IMR-90 (cell line): Measurements from ENCODE around the gene PEAK1. TPM values are rescaled to one million over a fixed set of nuclear protein-coding genes. Genes with fewer than 3 reads are reported as not detected.

Source experiments
- ATAC-seq: fragments of 200-7000 bp; cut with Tn5 transposase; 2 replicates; pipeline ENCODE4 v1.9.1; 2020; ENCODE audit warnings: low read depth, mild to moderate bottlenecking, moderate library complexity
- BruUV-seq: library from RNA; stranded (reverse); fragments of 400-500 nt; replicated peaks from 2 replicates; lab custom pipeline; 2021; lab: Mats Ljungman, UMichigan
- CTCF ChIA-PET: fragments of 300-600 bp; formaldehyde crosslinking; extraction: SDS; loops from one replicate; lab custom pipeline; 2021; ENCODE audit warnings: antibody characterized with exemption; lab: Yijun Ruan, JAX
- POLR2A ChIA-PET: fragments of 300-600 bp; sonication (Branson Sonifier 250); formaldehyde crosslinking; loops from one replicate; lab custom pipeline; 2022; ENCODE audit warnings: antibody characterized with exemption; ENCODE audit not compliant: unreplicated experiment; lab: Charles Lee
- DNase-seq: peaks from one replicate; pipeline ENCODE4 v3.0.0; 2013
- H2AFZ ChIP-seq: replicated peaks from 2 replicates; pipeline ENCODE3; 2013; ENCODE audit warnings: low read length, mild to moderate bottlenecking; ENCODE audit not compliant: poor library complexity
- H2AK5ac ChIP-seq: 2 replicates; pipeline ENCODE4 v1.6.1; 2013; ENCODE audit warnings: low read depth, low read length, inconsistent platforms
- H2AK9ac ChIP-seq: replicated peaks from 2 replicates; pipeline ENCODE3; 2013; ENCODE audit warnings: mild to moderate bottlenecking, low read depth, low read length, moderate library complexity; ENCODE audit not compliant: poor library complexity
- H2BK120ac ChIP-seq: 2 replicates; pipeline ENCODE4 v1.6.1; 2013; ENCODE audit warnings: low read depth, low read length, inconsistent platforms
- H2BK15ac ChIP-seq: 3 replicates; pipeline ENCODE4 v1.6.1; 2013; ENCODE audit warnings: low read depth, low read length, inconsistent platforms
- H2BK20ac ChIP-seq: 2 replicates; pipeline ENCODE4 v1.6.1; 2013; ENCODE audit warnings: low read depth, mild to moderate bottlenecking, inconsistent platforms, low read length, moderate library complexity
- H2BK5ac ChIP-seq: 2 replicates; pipeline ENCODE4 v1.6.1; 2013; ENCODE audit warnings: mild to moderate bottlenecking, low read depth, low read length, inconsistent platforms; ENCODE audit not compliant: poor library complexity, severe bottlenecking
- H3K14ac ChIP-seq: replicated peaks from 2 replicates; pipeline ENCODE4 v1.6.1; 2013; ENCODE audit warnings: low read depth, low read length, inconsistent platforms
- H3K18ac ChIP-seq: 2 replicates; pipeline ENCODE4 v1.6.1; 2013; ENCODE audit warnings: low read depth, low read length, control low read depth
- H3K23ac ChIP-seq: 2 replicates; pipeline ENCODE4 v1.6.1; 2013; ENCODE audit warnings: low read depth, low read length, inconsistent platforms
- H3K27ac ChIP-seq: 2 replicates; pipeline ENCODE4 v1.5.1; 2013; ENCODE audit warnings: mild to moderate bottlenecking, control low read depth, low read length; ENCODE audit not compliant: insufficient read depth
- H3K27me3 ChIP-seq: 2 replicates; pipeline ENCODE4 v1.6.1; 2013; ENCODE audit warnings: low read length; ENCODE audit not compliant: control insufficient read depth, insufficient read depth
- H3K36me3 ChIP-seq: 2 replicates; pipeline ENCODE4 v1.6.1; 2013; ENCODE audit warnings: low read length, mixed read lengths; ENCODE audit not compliant: control insufficient read depth, insufficient read depth
- H3K4ac ChIP-seq: 2 replicates; pipeline ENCODE4 v1.6.1; 2013; ENCODE audit warnings: low read depth, low read length, inconsistent platforms
- H3K4me1 ChIP-seq: 2 replicates; pipeline ENCODE4 v1.6.1; 2013; ENCODE audit warnings: low read length, mixed read lengths; ENCODE audit not compliant: control insufficient read depth, insufficient read depth
- H3K4me2 ChIP-seq: 2 replicates; pipeline ENCODE4 v1.6.1; 2013; ENCODE audit warnings: low read depth, mild to moderate bottlenecking, control low read depth, low read length, moderate library complexity
- H3K4me3 ChIP-seq: 2 replicates; pipeline ENCODE4 v1.5.1; 2013; ENCODE audit warnings: low read depth, mild to moderate bottlenecking, control low read depth, low read length, moderate library complexity; ENCODE audit not compliant: insufficient read depth
- H3K56ac ChIP-seq: 2 replicates; pipeline ENCODE4 v1.6.1; 2013; ENCODE audit warnings: low read length, inconsistent platforms; ENCODE audit not compliant: insufficient read depth; ENCODE audit errors: extremely low read depth
- H3K79me1 ChIP-seq, 2 experiments: 2 replicates each; pipeline ENCODE4 v1.6.1; 2013; ENCODE audit warnings: low read length in 2 of 2, inconsistent platforms in 1 of 2, low read depth in 1 of 2
- H3K9ac ChIP-seq: 2 replicates; pipeline ENCODE4 v1.6.1; 2013; ENCODE audit warnings: low read depth, low read length, control low read depth
- H3K9me1 ChIP-seq: 2 replicates; pipeline ENCODE4 v1.6.1; 2013; ENCODE audit warnings: low read length, inconsistent platforms; ENCODE audit not compliant: insufficient read depth
- H3K9me3 ChIP-seq: 2 replicates; pipeline ENCODE4 v1.6.1; 2013; ENCODE audit warnings: low read length; ENCODE audit not compliant: control insufficient read depth, insufficient read depth
- H4K20me1 ChIP-seq: 2 replicates; pipeline ENCODE4 v1.6.1; 2013; ENCODE audit warnings: low read length, inconsistent platforms; ENCODE audit not compliant: insufficient read depth
- H4K5ac ChIP-seq: 2 replicates; pipeline ENCODE4 v1.6.1; 2013; ENCODE audit warnings: mild to moderate bottlenecking, low read depth, low read length, control low read depth
- H4K8ac ChIP-seq, 2 experiments: 2 replicates each; pipeline ENCODE4 v1.6.1; 2013; ENCODE audit warnings: low read depth in 2 of 2, low read length in 2 of 2, control low read depth in 1 of 2, inconsistent platforms in 1 of 2
- H4K91ac ChIP-seq: 2 replicates; pipeline ENCODE4 v1.6.1; 2013; ENCODE audit warnings: low read depth, low read length, inconsistent platforms; ENCODE audit not compliant: insufficient read depth
- BHLHE40 ChIP-seq: fragments of 150-350 bp; IDR thresholded peaks from 2 replicates; pipeline ENCODE4 v1.6.1; 2016; ENCODE audit warnings: mild to moderate bottlenecking, low read depth, low read length
- CEBPB ChIP-seq: IDR thresholded peaks from 2 replicates; pipeline ENCODE4 v1.6.1; 2012; ENCODE audit warnings: low read depth, low read length, improper control_type of control experiment
- CHD1 ChIP-seq: IDR thresholded peaks from 2 replicates; pipeline ENCODE4 v1.6.1; 2012; ENCODE audit warnings: low read depth, low read length, improper control_type of control experiment
- CTCF ChIP-seq: conservative IDR thresholded peaks from 2 replicates; pipeline ENCODE4 v1.5.1; 2012; ENCODE audit warnings: mild to moderate bottlenecking, low read depth, low read length, improper control_type of control experiment
- ELK1 ChIP-seq: fragments of 150-350 bp; IDR thresholded peaks from 2 replicates; pipeline ENCODE4 v1.6.1; 2016; ENCODE audit warnings: low read depth, mild to moderate bottlenecking, low read length, moderate library complexity, borderline replicate concordance
- FOS ChIP-seq: fragments of 150-350 bp; IDR thresholded peaks from 2 replicates; pipeline ENCODE4 v1.6.1; 2016; ENCODE audit warnings: low read depth, low read length
- MAFK ChIP-seq: IDR thresholded peaks from 2 replicates; pipeline ENCODE4 v1.6.1; 2012; ENCODE audit warnings: low read depth, low read length, improper control_type of control experiment
- MAZ ChIP-seq: IDR thresholded peaks from 2 replicates; pipeline ENCODE4 v1.6.1; 2012; ENCODE audit warnings: low read depth, mild to moderate bottlenecking, low read length, improper control_type of control experiment, moderate library complexity, borderline replicate concordance
- MXI1 ChIP-seq: IDR thresholded peaks from 2 replicates; pipeline ENCODE4 v1.6.1; 2012; ENCODE audit warnings: low read depth, mild to moderate bottlenecking, low read length, moderate library complexity, borderline replicate concordance
- NFE2L2 ChIP-seq: fragments of 150-350 bp; IDR thresholded peaks from 2 replicates; pipeline ENCODE4 v1.6.1; 2016; ENCODE audit warnings: low read depth, mild to moderate bottlenecking, low read length
- POLR2A ChIP-seq: IDR thresholded peaks from 2 replicates; pipeline ENCODE4 v1.6.1; 2012; ENCODE audit warnings: mild to moderate bottlenecking, low read depth, low read length
- RAD21 ChIP-seq: IDR thresholded peaks from 2 replicates; pipeline ENCODE4 v1.6.1; 2012; ENCODE audit warnings: low read length, improper control_type of control experiment
- RCOR1 ChIP-seq: IDR thresholded peaks from 2 replicates; pipeline ENCODE4 v1.6.1; 2012; ENCODE audit warnings: mild to moderate bottlenecking, low read length, improper control_type of control experiment; ENCODE audit not compliant: insufficient replicate concordance
- RFX5 ChIP-seq: IDR thresholded peaks from 2 replicates; pipeline ENCODE4 v1.8.0; 2012; ENCODE audit warnings: low read depth, mild to moderate bottlenecking, low read length, moderate library complexity
- SMC3 ChIP-seq: fragments of 150-350 bp; IDR thresholded peaks from 2 replicates; pipeline ENCODE4 v1.6.1; 2016; ENCODE audit warnings: low read depth, mild to moderate bottlenecking, antibody characterized with exemption, low read length, moderate library complexity
- USF2 ChIP-seq: fragments of 150-350 bp; IDR thresholded peaks from 2 replicates; pipeline ENCODE4 v1.6.1; 2017; ENCODE audit warnings: mild to moderate bottlenecking, antibody characterized with exemption, low read length, low read depth
- WGBS, 2 experiments: methylation state at CpG; one replicate each; pipeline versions ENCODE4 v1.1.5 to v1.1.7; 2013; ENCODE audit warnings: missing lambda C conversion rate in 2 of 2; ENCODE audit not compliant: insufficient read length in 1 of 2; ENCODE audit errors: extremely low coverage in 2 of 2; 5-methylcytosine and 5-hydroxymethylcytosine counted together
- dilution Hi-C: fragments of 300-500 bp; cut with HindIII; formaldehyde crosslinking; loops from one replicate; pipeline ENCODE4 v1.14.3; 2018; ENCODE audit warnings: low sequenced_read_pairs; ENCODE audit not compliant: unreplicated experiment
- in situ Hi-C: fragments of 300-500 bp; cut with MboI; formaldehyde crosslinking; loops from 3 replicates; pipeline ENCODE4 v1.14.3; 2019; ENCODE audit warnings: low sequenced_read_pairs, inconsistent platforms, mixed read lengths
- intact Hi-C: fragments of 100-400 bp; cut with micrococcal nuclease; formaldehyde crosslinking; loops from 2 replicates; pipeline ENCODE4 v1.10.0; 2022
- polyA plus RNA-seq, 3 experiments: library from polyadenylated mRNA; depleted of rRNA; stranded (reverse); fragments of >200 nt; gene quantifications; 2 replicates each; pipeline ENCODE4 v1.2.3, GENCODE V29; 2012; ENCODE audit warnings: low replicate concordance in 1 of 3
- total RNA-seq: library from RNA; depleted of rRNA; stranded (reverse); fragments of >200 nt; gene quantifications from 2 replicates; pipeline ENCODE4 v1.2.3, GENCODE V29; 2012

The PEAK1 gene
- total and polyA plus RNA-seq, 2 of the 4 experiments (the other 2 are of a cell fraction), result 21.5 to 43.9 TPM

- ATAC-seq, result peak; percentile 87
- Histone ChIP-seq H3K4me3 (no peak overlapping the region), H3K79me1 (peaks cover 9 to 30% of the 10 kb centered on the region in 2 experiments), H2BK5ac (peak overlapping the region; percentile 92), H3K4me2 (no peak overlapping the region), H3K14ac (no peak overlapping the region), H3K4ac (no peak overlapping the region), H3K4me1 (peaks cover 4% of the 10 kb centered on the region), H2BK120ac (no peak overlapping the region), H3K56ac (no peak overlapping the region), H2AK5ac (no peak overlapping the region), H3K9ac (no peak overlapping the region), H3K9me1 (peaks cover 4% of the 10 kb centered on the region), H2AFZ (no peak overlapping the region), H4K20me1 (peaks cover 4% of the 10 kb centered on the region; the same call in 1 of the 2 replicates), H3K9me3 (no peaks in the 10 kb centered on the region), H3K27ac (no peak overlapping the region; the same call in 1 of the 2 replicates), H3K36me3 (peaks cover 10% of the 10 kb centered on the region), H2BK20ac (no peak overlapping the region), H3K23ac (no peak overlapping the region), H2BK15ac (no peak overlapping the region), H2AK9ac (no peak overlapping the region), H4K91ac (no peak overlapping the region), H3K27me3 (no peaks in the 10 kb centered on the region), H4K8ac (no peak overlapping the region), H3K18ac (no peak overlapping the region), H4K5ac (no peak overlapping the region)
- WGBS, 2 experiments, result no CpG with 5 or more reads among the region's 2 CpGs
- CTCF ChIA-PET, result no interaction called here
- in situ Hi-C loops, result no loop called here
- intact Hi-C loops, result loop anchor here (2.0 kb wide), 1 partner anchor 140 kb away; no protein-coding TSS in a partner anchor
- BruUV-seq, result no TSS peak
- dilution Hi-C loops, result no loop called here
- TF ChIP-seq MXI1 (peak; percentile 90; the same call in 1 of the 2 replicates), ELK1 (no peak), RAD21 (no peak), BHLHE40 (peak; percentile 9; the same call in 1 of the 2 replicates), CHD1 (no peak), MAFK (peak; percentile 61), SMC3 (no peak), NFE2L2 (peak; percentile 49; the same call in 1 of the 2 replicates), CTCF (no peak), RFX5 (no peak), CEBPB (no peak), POLR2A (no peak), FOS (no peak), USF2 (no peak; the same call in 1 of the 2 replicates), MAZ (no peak), RCOR1 (no peak)
- peak; percentile 86 for DNase-seq
- POLR2A ChIA-PET, result no interaction called here
These were observed 137.6 kb downstream of the PEAK1 start for GRCh38 chr15:77282333-77282732.
